HepG2 (cell line): Measurements from ENCODE around the gene STRIP1.

Experiments
- CBX5 ChIP-seq: sonication (generic); formaldehyde crosslinking; IDR thresholded peaks from 2 replicates; pipeline ENCODE4 v1.4.0; 2020; ENCODE audit warnings: missing genetic modification reagents, borderline replicate concordance
- HDAC2 ChIP-seq: sonication (generic); formaldehyde crosslinking; IDR thresholded peaks from 2 replicates; pipeline ENCODE4 v1.4.0; 2020; ENCODE audit warnings: missing genetic modification reagents
- TSC22D2 ChIP-seq: sonication (generic); formaldehyde crosslinking; IDR thresholded peaks from 2 replicates; pipeline ENCODE4 v1.5.1; 2020; ENCODE audit warnings: missing genetic modification reagents, mild to moderate bottlenecking, borderline replicate concordance
- ZBTB21 ChIP-seq: sonication (generic); formaldehyde crosslinking; IDR thresholded peaks from 2 replicates; pipeline ENCODE4 v1.4.0; 2020; ENCODE audit warnings: missing genetic modification reagents
- TF ChIP-seq, protein P1 (sequence below), 2 experiments: sonication (generic) in 1 of 2; formaldehyde crosslinking in 1 of 2; IDR thresholded peaks; 2 replicates each; pipeline versions ENCODE4 v1.4.0 to v1.6.1; 2016 to 2020; ENCODE audit warnings: borderline replicate concordance in 1 of 2, low read depth in 1 of 2, mild to moderate bottlenecking in 1 of 2, missing genetic modification reagents in 1 of 2

- TF ChIP-seq HDAC2 (CRISPR knock-in tag) = no peak
- TF ChIP-seq, protein P1, sequence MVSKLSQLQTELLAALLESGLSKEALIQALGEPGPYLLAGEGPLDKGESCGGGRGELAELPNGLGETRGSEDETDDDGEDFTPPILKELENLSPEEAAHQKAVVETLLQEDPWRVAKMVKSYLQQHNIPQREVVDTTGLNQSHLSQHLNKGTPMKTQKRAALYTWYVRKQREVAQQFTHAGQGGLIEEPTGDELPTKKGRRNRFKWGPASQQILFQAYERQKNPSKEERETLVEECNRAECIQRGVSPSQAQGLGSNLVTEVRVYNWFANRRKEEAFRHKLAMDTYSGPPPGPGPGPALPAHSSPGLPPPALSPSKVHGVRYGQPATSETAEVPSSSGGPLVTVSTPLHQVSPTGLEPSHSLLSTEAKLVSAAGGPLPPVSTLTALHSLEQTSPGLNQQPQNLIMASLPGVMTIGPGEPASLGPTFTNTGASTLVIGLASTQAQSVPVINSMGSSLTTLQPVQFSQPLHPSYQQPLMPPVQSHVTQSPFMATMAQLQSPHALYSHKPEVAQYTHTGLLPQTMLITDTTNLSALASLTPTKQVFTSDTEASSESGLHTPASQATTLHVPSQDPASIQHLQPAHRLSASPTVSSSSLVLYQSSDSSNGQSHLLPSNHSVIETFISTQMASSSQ (IDR thresholded peaks at IDR 0.05; ENCODE audit: low read depth) = no peak
- TF ChIP-seq, protein P1 (CRISPR knock-in tag; IDR thresholded peaks at IDR 0.05; ENCODE audit: borderline replicate concordance) = no peak
- no peak for TF ChIP-seq ZBTB21 (CRISPR knock-in tag)
- TF ChIP-seq CBX5 (CRISPR knock-in tag) = no peak
- no peak for TF ChIP-seq TSC22D2 (CRISPR knock-in tag)
Measured at GRCh38 chr1:110070671-110071242, 36.3 kb downstream of the STRIP1 start, which contains the start of gene ALX3.
